ENCODE data around the gene TMEM171. TPM values are rescaled to one million over a fixed set of nuclear protein-coding genes. Genes with fewer than 3 reads are reported as not detected.
A peak's percentile ranks its signal among the peaks of the same experiment; 100 is the strongest.

The TMEM171 gene
- total and polyA plus RNA-seq, 2 donors (not counting 1 experiment from before 2014, with no cell fraction given): not detected

DNA sequence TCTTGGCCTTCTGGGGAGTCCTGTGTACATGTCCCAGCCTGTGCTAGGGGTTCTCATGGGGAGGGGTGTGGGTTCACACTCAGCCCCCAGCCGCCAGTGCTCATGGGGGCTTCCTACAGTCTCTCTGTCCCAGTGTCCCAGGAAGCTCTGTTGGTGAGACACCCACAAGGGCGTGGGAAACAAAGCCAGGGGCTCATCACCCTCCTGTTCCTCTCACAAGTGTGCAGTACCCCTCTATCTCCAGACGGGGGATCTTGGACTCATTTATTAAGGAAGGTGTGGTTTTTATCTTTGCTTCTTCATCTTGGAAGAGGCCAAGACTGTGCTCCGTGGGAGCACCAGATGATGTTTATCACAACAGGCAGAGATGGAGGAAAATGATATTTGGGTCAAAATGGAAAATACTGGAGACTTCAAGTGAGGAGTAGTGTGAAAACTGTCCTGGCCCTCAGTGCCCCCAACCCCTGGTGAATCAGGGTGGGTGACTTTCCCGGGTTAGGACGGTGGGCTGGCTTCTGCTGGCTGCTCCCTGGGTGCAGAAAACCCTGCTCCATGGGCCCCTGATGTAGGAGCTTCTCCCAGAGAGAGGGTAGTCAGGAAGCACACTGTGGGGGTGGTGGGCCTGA, 15.2 kb downstream of the TMEM171 start:
- H3K4me1 Mint-ChIP-seq: no peaks in the 10 kb centered on the region
- Histone ChIP-seq H4K20me1 (ENCODE audit: control insufficient read depth, insufficient read depth, low read length, poor library complexity, severe bottlenecking) (no peaks in the 10 kb centered on the region), H3K4me1 (ENCODE audit: control insufficient read depth in 2 of 2, insufficient read depth in 2 of 2, low read length in 2 of 2) (no peaks in the 10 kb centered on the region), H3K27me3 (replicated peaks in 1 of 4; ENCODE audit: control extremely low read depth in 1 of 4, control insufficient read depth in 3 of 4, insufficient read depth in 4 of 4, low read length in 3 of 4) (peaks cover 0 to 26% (median 7%) of the 10 kb centered on the region in 4 experiments), H3K4me2 (replicated peaks; ENCODE audit: low read depth, low read length, poor library complexity, severe bottlenecking) (no peak overlapping the region), H3K27ac (ENCODE audit: low read length in 2 of 2) (no peak overlapping the region), H3K9ac (ENCODE audit: low read length) (no peak overlapping the region), H3K36me3 (replicated peaks in 1 of 2; ENCODE audit: control extremely low read depth in 1 of 2, control insufficient read depth in 1 of 2, extremely low read depth in 1 of 2, insufficient read depth in 2 of 2, low read length in 1 of 2) (no peaks in the 10 kb centered on the region), H3K9me3 (ENCODE audit: control extremely low read depth in 1 of 3, control insufficient read depth in 2 of 3, insufficient read depth in 1 of 3, low read length in 2 of 3) (peaks cover 0 to 8% (median 0%) of the 10 kb centered on the region in 3 donors), H3K4me3 (ENCODE audit: control extremely low read depth in 1 of 5, extremely low read depth in 1 of 5, insufficient read depth in 1 of 5, low read depth in 2 of 5, low read length in 4 of 5) (no peak overlapping the region), H3K79me2 (ENCODE audit: control insufficient read depth, insufficient read depth, low read length) (no peaks in the 10 kb centered on the region), H2AFZ (ENCODE audit: insufficient read depth, low read depth, low read length, poor library complexity, severe bottlenecking) (no peak overlapping the region)
- ATAC-seq (ENCODE audit: low read depth) (no peak), DNase-seq (no peak)
- ChIA-PET CTCF (no interaction called here), POLR2A (no interaction called here)
- intact Hi-C loops (cut with micrococcal nuclease): no loop called here
- no peak overlapping the region for H3K4me3 Mint-ChIP-seq
- H3K27me3 Mint-ChIP-seq: peaks cover 32% of the 10 kb centered on the region
- no peaks in the 10 kb centered on the region for H3K9me3 Mint-ChIP-seq (ENCODE audit: insufficient read depth)
- 72% methylated on average over 3 of the region's 6 CpGs for WGBS (ENCODE audit: insufficient coverage)
- no peak overlapping the region for H3K27ac Mint-ChIP-seq
- TF ChIP-seq, protein P1, sequence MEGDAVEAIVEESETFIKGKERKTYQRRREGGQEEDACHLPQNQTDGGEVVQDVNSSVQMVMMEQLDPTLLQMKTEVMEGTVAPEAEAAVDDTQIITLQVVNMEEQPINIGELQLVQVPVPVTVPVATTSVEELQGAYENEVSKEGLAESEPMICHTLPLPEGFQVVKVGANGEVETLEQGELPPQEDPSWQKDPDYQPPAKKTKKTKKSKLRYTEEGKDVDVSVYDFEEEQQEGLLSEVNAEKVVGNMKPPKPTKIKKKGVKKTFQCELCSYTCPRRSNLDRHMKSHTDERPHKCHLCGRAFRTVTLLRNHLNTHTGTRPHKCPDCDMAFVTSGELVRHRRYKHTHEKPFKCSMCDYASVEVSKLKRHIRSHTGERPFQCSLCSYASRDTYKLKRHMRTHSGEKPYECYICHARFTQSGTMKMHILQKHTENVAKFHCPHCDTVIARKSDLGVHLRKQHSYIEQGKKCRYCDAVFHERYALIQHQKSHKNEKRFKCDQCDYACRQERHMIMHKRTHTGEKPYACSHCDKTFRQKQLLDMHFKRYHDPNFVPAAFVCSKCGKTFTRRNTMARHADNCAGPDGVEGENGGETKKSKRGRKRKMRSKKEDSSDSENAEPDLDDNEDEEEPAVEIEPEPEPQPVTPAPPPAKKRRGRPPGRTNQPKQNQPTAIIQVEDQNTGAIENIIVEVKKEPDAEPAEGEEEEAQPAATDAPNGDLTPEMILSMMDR (IDR thresholded peaks at IDR 0.05): peak; percentile 16
- no peak for TF ChIP-seq EZH2 (IDR thresholded peaks at IDR 0.05; ENCODE audit: borderline replicate concordance, insufficient read depth, low read depth, low read length, poor library complexity, severe bottlenecking)

DNA sequence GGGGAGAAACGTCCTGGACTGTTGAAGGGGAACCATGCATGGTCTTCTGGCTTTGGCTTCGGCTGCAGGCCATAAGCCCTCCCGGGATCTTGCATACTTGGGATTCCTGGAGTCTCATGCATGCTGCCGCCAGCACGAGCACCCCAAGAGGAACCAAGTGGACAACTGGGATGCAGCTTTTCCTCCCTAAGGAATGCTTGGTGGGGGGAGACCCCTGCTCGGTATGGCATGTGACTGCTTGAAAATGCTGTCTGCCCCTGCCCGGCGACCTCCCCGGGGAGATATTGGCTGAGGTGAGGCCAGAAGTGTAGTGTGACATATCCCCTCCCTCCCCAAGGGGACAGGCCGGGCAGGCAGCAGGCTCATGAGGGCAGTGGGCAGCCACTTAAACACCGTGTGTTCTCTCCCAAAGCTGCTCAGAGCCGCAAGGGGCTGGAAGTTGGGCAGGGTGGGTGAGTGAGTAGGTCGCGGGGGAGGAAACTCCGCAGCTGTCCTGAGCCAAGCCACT, 15.7 kb downstream of the TMEM171 start:
- 75% methylated on average over 14 of the region's 15 CpGs for WGBS (ENCODE audit: insufficient coverage)
- no peaks in the 10 kb centered on the region for H3K4me1 ChIP-seq (ENCODE audit: control insufficient read depth in 2 of 2, insufficient read depth in 2 of 2, low read length in 2 of 2)
- no peak overlapping the region for H3K9ac ChIP-seq (ENCODE audit: low read length)
- H3K9me3 Mint-ChIP-seq (ENCODE audit: insufficient read depth): no peaks in the 10 kb centered on the region
- H3K4me1 Mint-ChIP-seq: no peaks in the 10 kb centered on the region
- peaks cover 32% of the 10 kb centered on the region for H3K27me3 Mint-ChIP-seq
- H2AFZ ChIP-seq (ENCODE audit: insufficient read depth, low read depth, low read length, poor library complexity, severe bottlenecking): no peak overlapping the region
- ATAC-seq (ENCODE audit: low read depth): no peak
- no peaks in the 10 kb centered on the region for H4K20me1 ChIP-seq (ENCODE audit: control insufficient read depth, insufficient read depth, low read length, poor library complexity, severe bottlenecking)
- no peak overlapping the region for H3K27ac ChIP-seq (ENCODE audit: low read length in 2 of 2)
- TF ChIP-seq EZH2 (IDR thresholded peaks at IDR 0.05; ENCODE audit: borderline replicate concordance, insufficient read depth, low read depth, low read length, poor library complexity, severe bottlenecking): no peak
- TF ChIP-seq, protein P1 (IDR thresholded peaks at IDR 0.05): no peak
- POLR2A ChIA-PET: no interaction called here
- no peaks in the 10 kb centered on the region for H3K79me2 ChIP-seq (ENCODE audit: control insufficient read depth, insufficient read depth, low read length)
- H3K27me3 ChIP-seq (replicated peaks in 1 of 4; ENCODE audit: control extremely low read depth in 1 of 4, control insufficient read depth in 3 of 4, insufficient read depth in 4 of 4, low read length in 3 of 4): peaks cover 0 to 26% (median 7%) of the 10 kb centered on the region in 4 experiments
- no peak overlapping the region for H3K4me2 ChIP-seq (replicated peaks; ENCODE audit: low read depth, low read length, poor library complexity, severe bottlenecking)
- H3K27ac Mint-ChIP-seq: no peak overlapping the region
- no peaks in the 10 kb centered on the region for H3K36me3 ChIP-seq (replicated peaks in 1 of 2; ENCODE audit: control extremely low read depth in 1 of 2, control insufficient read depth in 1 of 2, extremely low read depth in 1 of 2, insufficient read depth in 2 of 2, low read length in 1 of 2)
- DNase-seq: no peak
- peaks cover 0 to 8% (median 0%) of the 10 kb centered on the region in 3 donors for H3K9me3 ChIP-seq (ENCODE audit: control extremely low read depth in 1 of 3, control insufficient read depth in 2 of 3, insufficient read depth in 1 of 3, low read length in 2 of 3)
- CTCF ChIA-PET: no interaction called here
- intact Hi-C loops (cut with micrococcal nuclease): no loop called here
- H3K4me3 Mint-ChIP-seq: no peak overlapping the region
- H3K4me3 ChIP-seq (ENCODE audit: control extremely low read depth in 1 of 5, extremely low read depth in 1 of 5, insufficient read depth in 1 of 5, low read depth in 2 of 5, low read length in 4 of 5): no peak overlapping the region

Measured in B cell (primary cell).